Loucy (cell line): ENCODE results near the gene CAPN8.

Experiments used
- H2AFZ ChIP-seq: fragments of 200-600 bp; sonication (generic); 2 replicates; pipeline ENCODE4 v1.6.0; 2016; ENCODE audit warnings: antibody characterized with exemption, mild to moderate bottlenecking, low read length, moderate library complexity
- H3F3A ChIP-seq: fragments of 200-600 bp; 2 replicates; pipeline ENCODE4 v1.6.0; 2016; ENCODE audit warnings: antibody characterized with exemption, low read depth, mild to moderate bottlenecking
- H3K27me3 ChIP-seq: fragments of 200-600 bp; sonication (generic); 2 replicates; pipeline ENCODE4 v1.6.1; 2014; ENCODE audit warnings: low read length, mild to moderate bottlenecking; ENCODE audit not compliant: insufficient read depth, poor library complexity, severe bottlenecking
- H3K36me3 ChIP-seq: fragments of 200-600 bp; sonication (generic); 2 replicates; pipeline ENCODE4 v1.6.1; 2016; ENCODE audit warnings: low read length; ENCODE audit not compliant: insufficient read depth
- H3K4me1 ChIP-seq: fragments of 200-600 bp; sonication (generic); 2 replicates; pipeline ENCODE4 v1.5.1; 2014; ENCODE audit warnings: low read length, mild to moderate bottlenecking; ENCODE audit not compliant: insufficient read depth, poor library complexity, severe bottlenecking
- H3K4me2 ChIP-seq: fragments of 200-600 bp; sonication (generic); 2 replicates; pipeline ENCODE4 v1.6.0; 2014; ENCODE audit warnings: antibody characterized with exemption, low read length, low read depth, mild to moderate bottlenecking; ENCODE audit not compliant: poor library complexity, severe bottlenecking
- H3K4me3 ChIP-seq: fragments of 200-600 bp; sonication (generic); 2 replicates; pipeline ENCODE4 v1.5.1; 2014; ENCODE audit warnings: low read length, mild to moderate bottlenecking, mixed read lengths; ENCODE audit not compliant: poor library complexity, severe bottlenecking
- H3K79me2 ChIP-seq: fragments of 200-600 bp; sonication (generic); 2 replicates; pipeline ENCODE4 v1.6.1; 2014; ENCODE audit warnings: low read length; ENCODE audit not compliant: insufficient read depth
- H3K9ac ChIP-seq: fragments of 200-600 bp; sonication (generic); 2 replicates; pipeline ENCODE4 v1.6.0; 2014; ENCODE audit warnings: mild to moderate bottlenecking, low read depth, low read length, moderate library complexity; ENCODE audit not compliant: poor library complexity, severe bottlenecking
- H3K9me2 ChIP-seq: fragments of 200-600 bp; sonication (generic); replicated peaks from 2 replicates; pipeline ENCODE4 v1.6.1; 2016; ENCODE audit warnings: low read depth, low read length, mixed read lengths
- H3K9me3 ChIP-seq: fragments of 200-600 bp; sonication (generic); 2 replicates; pipeline ENCODE4 v1.6.1; 2014; ENCODE audit warnings: mild to moderate bottlenecking, antibody characterized with exemption, low read length, low read depth; ENCODE audit not compliant: insufficient read depth
- H4K20me1 ChIP-seq: fragments of 200-600 bp; sonication (generic); 2 replicates; pipeline ENCODE4 v1.6.0; 2014; ENCODE audit warnings: antibody characterized with exemption, low read length, mild to moderate bottlenecking; ENCODE audit not compliant: insufficient read depth, poor library complexity, severe bottlenecking
- EZH2phosphoT487 ChIP-seq: fragments of 200-600 bp; IDR thresholded peaks from 2 replicates; pipeline ENCODE4 v1.6.1; 2018; ENCODE audit warnings: antibody characterized with exemption, mild to moderate bottlenecking, moderate library complexity, borderline replicate concordance
- TF ChIP-seq, protein P1 (sequence below): fragments of 200-600 bp; sonication (generic); conservative IDR thresholded peaks from 2 replicates; pipeline ENCODE4 v1.5.1; 2014; ENCODE audit warnings: mild to moderate bottlenecking, antibody characterized with exemption, low read length

Gene CAPN8

DNA sequence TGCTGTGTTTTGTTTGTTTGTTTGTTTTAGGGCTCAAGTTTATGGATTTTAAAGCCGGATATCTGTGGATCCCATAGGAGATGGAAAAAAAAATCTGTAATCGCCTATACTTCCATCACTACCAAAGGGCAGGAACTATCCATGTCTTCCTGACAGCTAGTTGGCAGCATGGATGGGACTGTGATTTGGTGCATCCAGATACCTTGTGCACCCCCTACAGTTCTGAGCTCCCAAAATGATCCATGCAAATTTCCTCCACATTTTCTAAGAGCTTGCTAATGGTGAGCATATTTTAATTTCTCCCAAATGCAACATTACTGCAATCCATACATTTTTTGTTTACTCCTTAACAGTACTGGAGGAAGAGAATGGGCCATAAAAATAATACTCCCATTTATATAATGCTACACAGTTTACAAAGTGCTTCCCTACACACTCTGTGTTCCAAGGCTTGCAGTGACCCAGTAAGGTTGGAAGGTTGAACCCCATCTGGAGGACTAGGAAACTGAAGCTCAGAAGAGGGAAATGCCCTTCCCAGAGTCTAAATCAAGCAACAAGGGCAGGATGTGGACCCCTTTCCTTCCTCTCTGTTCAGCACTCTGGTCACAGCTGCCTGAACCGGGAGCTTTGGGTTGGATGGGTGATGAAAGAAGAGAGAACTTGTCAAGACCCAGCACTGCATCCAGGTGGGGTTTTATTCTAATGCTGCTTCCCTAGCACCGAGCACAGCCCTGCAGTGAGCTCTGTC is 48.0 kb downstream of the CAPN8 start:
- H3K79me2 ChIP-seq: no peaks in the 10 kb centered on the region
- TF ChIP-seq, protein P1, sequence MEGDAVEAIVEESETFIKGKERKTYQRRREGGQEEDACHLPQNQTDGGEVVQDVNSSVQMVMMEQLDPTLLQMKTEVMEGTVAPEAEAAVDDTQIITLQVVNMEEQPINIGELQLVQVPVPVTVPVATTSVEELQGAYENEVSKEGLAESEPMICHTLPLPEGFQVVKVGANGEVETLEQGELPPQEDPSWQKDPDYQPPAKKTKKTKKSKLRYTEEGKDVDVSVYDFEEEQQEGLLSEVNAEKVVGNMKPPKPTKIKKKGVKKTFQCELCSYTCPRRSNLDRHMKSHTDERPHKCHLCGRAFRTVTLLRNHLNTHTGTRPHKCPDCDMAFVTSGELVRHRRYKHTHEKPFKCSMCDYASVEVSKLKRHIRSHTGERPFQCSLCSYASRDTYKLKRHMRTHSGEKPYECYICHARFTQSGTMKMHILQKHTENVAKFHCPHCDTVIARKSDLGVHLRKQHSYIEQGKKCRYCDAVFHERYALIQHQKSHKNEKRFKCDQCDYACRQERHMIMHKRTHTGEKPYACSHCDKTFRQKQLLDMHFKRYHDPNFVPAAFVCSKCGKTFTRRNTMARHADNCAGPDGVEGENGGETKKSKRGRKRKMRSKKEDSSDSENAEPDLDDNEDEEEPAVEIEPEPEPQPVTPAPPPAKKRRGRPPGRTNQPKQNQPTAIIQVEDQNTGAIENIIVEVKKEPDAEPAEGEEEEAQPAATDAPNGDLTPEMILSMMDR: no peak
- no peak for TF ChIP-seq EZH2phosphoT487
- H3K9me3 ChIP-seq: no peaks in the 10 kb centered on the region
- H4K20me1 ChIP-seq: no peaks in the 10 kb centered on the region
- no peak overlapping the region for H2AFZ ChIP-seq
- H3K4me2 ChIP-seq: no peak overlapping the region
- H3K36me3 ChIP-seq: no peaks in the 10 kb centered on the region
- H3F3A ChIP-seq: no peaks in the 10 kb centered on the region
- H3K4me3 ChIP-seq: no peak overlapping the region
- H3K27me3 ChIP-seq: no peaks in the 10 kb centered on the region
- no peaks in the 10 kb centered on the region for H3K4me1 ChIP-seq
- no peaks in the 10 kb centered on the region for H3K9me2 ChIP-seq
- no peak overlapping the region for H3K9ac ChIP-seq

DNA sequence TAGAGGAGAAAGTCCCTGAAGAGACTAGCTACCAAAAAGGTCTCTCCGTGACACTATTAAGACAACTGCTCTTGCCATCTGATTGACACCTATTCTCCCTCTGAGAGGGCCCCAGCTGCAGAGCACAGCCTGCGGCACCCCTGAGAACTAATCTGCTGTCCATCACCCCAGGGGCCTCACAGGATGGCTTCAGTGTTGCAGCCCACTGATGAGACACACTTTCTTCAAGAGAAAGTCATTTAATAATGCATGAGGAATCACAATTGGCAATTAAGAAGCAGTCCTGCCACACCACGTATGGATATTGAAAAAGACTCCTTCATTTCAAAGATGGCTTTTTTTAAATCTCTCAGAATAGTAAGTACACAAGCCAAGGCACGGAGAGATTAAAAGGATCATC is 48.9 kb downstream of the CAPN8 start:
- no peaks in the 10 kb centered on the region for H3K79me2 ChIP-seq
- no peaks in the 10 kb centered on the region for H4K20me1 ChIP-seq
- no peaks in the 10 kb centered on the region for H3K9me3 ChIP-seq
- H2AFZ ChIP-seq: no peak overlapping the region
- H3K4me3 ChIP-seq: no peak overlapping the region
- H3K9me2 ChIP-seq: no peaks in the 10 kb centered on the region
- no peaks in the 10 kb centered on the region for H3K27me3 ChIP-seq
- H3K4me2 ChIP-seq: no peak overlapping the region
- H3F3A ChIP-seq: no peaks in the 10 kb centered on the region
- H3K9ac ChIP-seq: no peak overlapping the region
- no peaks in the 10 kb centered on the region for H3K36me3 ChIP-seq
- TF ChIP-seq EZH2phosphoT487: no peak
- TF ChIP-seq, protein P1: no peak
- peaks cover 7% of the 10 kb centered on the region for H3K4me1 ChIP-seq

DNA sequence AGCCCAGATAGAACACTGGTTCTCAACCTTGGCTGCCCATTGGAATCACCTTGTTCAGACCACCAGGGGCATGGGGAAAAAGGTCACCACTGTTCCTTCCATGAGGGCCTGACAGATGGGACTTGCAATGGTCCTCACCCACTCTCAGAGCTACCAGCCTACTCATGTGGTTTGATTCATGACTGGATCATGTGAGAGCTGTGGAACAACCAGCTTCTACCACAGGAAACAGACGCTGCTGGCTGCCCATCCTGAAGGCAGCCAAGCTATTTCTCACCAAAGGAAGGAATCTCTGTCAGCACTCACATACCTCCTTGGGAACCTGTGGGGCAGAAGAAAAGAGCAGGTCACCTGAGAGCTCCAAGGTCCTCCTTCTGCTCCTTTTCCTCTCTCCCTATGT is 53.6 kb downstream of the CAPN8 start:
- TF ChIP-seq EZH2phosphoT487: no peak
- TF ChIP-seq, protein P1: no peak
- H3K4me2 ChIP-seq: no peak overlapping the region
- no peaks in the 10 kb centered on the region for H3K27me3 ChIP-seq

More for the DNA sequence above, 53.6 kb downstream of the CAPN8 start:
- Histone ChIP-seq H3F3A (no peaks in the 10 kb centered on the region), H3K4me1 (peaks cover 11% of the 10 kb centered on the region), H4K20me1 (no peaks in the 10 kb centered on the region), H3K79me2 (no peaks in the 10 kb centered on the region), H3K4me3 (no peak overlapping the region), H2AFZ (no peak overlapping the region), H3K9me2 (no peaks in the 10 kb centered on the region), H3K9ac (no peak overlapping the region), H3K36me3 (no peaks in the 10 kb centered on the region), H3K9me3 (no peaks in the 10 kb centered on the region; the same call in 1 of the 2 replicates)
